Epithelial cell of proximal tubule (primary cell): Measurements from ENCODE around the gene GTF2F2. TPM values are rescaled to one million over a fixed set of nuclear protein-coding genes. Genes with fewer than 3 reads are reported as not detected.
A peak's percentile ranks its signal among the peaks of the same experiment; 100 is the strongest.

Experiments
- DNase-seq: peaks from one replicate; pipeline ENCODE4 v3.0.0-alpha.2; 2011; ENCODE audit warnings: low read depth
- H3K4me3 ChIP-seq: 2 replicates; pipeline ENCODE4 v1.5.1; 2011; ENCODE audit warnings: low read depth, mild to moderate bottlenecking, low read length
- total RNA-seq: library from RNA; depleted of rRNA; stranded (reverse); fragments of >200 nt; gene quantifications from 2 replicates; pipeline ENCODE4 v1.2.3, GENCODE V29; 2015
- TF ChIP-seq, protein P1 (sequence below): conservative IDR thresholded peaks from 2 replicates; pipeline ENCODE4 v1.5.1; 2012; ENCODE audit warnings: low read depth, mild to moderate bottlenecking, low read length

GTF2F2 gene
- total RNA-seq, 1 donor from 2014 or later = 47.9 TPM

DNA sequence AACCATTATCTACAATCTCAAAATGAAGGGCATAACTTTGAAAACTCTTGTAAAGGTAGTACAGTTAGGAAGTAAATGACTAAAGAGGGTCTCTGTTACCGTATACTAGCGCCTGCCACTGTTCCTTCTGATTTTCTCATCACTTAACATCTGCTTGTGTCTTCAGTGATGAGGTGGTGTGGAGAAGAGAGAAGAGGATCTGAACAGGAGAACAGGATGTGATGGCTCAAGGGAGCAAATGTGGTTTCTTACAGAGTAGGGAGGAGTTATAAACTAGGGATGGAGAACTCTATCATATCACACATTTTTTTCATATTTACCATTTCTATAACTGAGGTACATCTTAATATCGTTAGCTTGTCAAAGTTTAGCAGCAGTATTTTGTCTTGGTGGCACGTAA is 79.4 kb downstream of the GTF2F2 start:
- TF ChIP-seq, protein P1, sequence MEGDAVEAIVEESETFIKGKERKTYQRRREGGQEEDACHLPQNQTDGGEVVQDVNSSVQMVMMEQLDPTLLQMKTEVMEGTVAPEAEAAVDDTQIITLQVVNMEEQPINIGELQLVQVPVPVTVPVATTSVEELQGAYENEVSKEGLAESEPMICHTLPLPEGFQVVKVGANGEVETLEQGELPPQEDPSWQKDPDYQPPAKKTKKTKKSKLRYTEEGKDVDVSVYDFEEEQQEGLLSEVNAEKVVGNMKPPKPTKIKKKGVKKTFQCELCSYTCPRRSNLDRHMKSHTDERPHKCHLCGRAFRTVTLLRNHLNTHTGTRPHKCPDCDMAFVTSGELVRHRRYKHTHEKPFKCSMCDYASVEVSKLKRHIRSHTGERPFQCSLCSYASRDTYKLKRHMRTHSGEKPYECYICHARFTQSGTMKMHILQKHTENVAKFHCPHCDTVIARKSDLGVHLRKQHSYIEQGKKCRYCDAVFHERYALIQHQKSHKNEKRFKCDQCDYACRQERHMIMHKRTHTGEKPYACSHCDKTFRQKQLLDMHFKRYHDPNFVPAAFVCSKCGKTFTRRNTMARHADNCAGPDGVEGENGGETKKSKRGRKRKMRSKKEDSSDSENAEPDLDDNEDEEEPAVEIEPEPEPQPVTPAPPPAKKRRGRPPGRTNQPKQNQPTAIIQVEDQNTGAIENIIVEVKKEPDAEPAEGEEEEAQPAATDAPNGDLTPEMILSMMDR = no peak
- H3K4me3 ChIP-seq = no peak overlapping the region

DNA sequence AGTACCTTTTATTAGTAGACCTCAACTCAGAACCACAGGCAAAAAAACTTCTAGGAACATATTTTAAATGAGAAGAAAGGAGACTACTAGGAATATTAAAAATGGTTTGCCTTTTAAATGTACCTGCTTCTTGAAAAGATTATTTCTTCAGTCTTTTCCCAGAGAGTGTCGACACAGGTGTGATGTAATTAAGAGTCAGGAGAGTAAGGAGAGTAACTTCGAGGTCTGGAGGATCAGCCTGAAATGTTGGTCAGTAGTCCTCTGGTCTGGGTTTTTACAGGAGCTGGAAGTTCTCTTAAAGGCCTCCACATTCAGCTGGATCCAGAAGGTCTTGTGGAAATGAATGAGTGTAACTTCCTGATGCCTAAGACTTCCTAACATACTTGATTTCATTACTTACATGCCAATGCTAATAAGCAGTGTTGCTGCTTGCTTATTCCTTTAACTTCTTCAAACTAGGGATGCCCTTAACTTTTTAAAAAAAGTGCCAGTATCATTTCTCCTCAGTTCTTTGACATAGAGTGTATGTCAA is 80.5 kb downstream of the GTF2F2 start, which contains the start of gene KCTD4:
Gene KCTD4, minus strand, starts transcription at position 345 of the 532 bp plus-strand sequence. CDS start 6,478 bp downstream, outside the sequence.
- TF ChIP-seq, protein P1 = no peak
- H3K4me3 ChIP-seq = no peak within 1 kb of the TSS
- no peak for DNase-seq

More for the DNA sequence above, 79.4 kb downstream of the GTF2F2 start:
- DNase-seq = no peak

GRCh38 chr13:45205124-45205523 is 84.8 kb downstream of the GTF2F2 start:
- H3K4me3 ChIP-seq = no peak overlapping the region
- DNase-seq = no peak
- TF ChIP-seq, protein P1 = no peak

- peak; percentile 87 for DNase-seq
- TF ChIP-seq, protein P1 = no peak
Observed at GRCh38 chr13:45206340-45206739, 86.0 kb downstream of the GTF2F2 start.

GRCh38 chr13:45207319-45207718 is 87.0 kb downstream of the GTF2F2 start:
- no peak overlapping the region for H3K4me3 ChIP-seq
- TF ChIP-seq, protein P1 = no peak
- no peak for DNase-seq

More at GRCh38 chr13:45206340-45206739, 86.0 kb downstream of the GTF2F2 start:
- no peak overlapping the region for H3K4me3 ChIP-seq

- TF ChIP-seq, protein P1 = no peak
- DNase-seq = no peak
- no peak overlapping the region for H3K4me3 ChIP-seq
Observed at GRCh38 chr13:45208132-45208531, 87.8 kb downstream of the GTF2F2 start.

GRCh38 chr13:45209229-45209628 is 88.9 kb downstream of the GTF2F2 start:
- H3K4me3 ChIP-seq = no peak overlapping the region
- TF ChIP-seq, protein P1 = no peak
- DNase-seq = peak; percentile 84
